ENCODE measurements around the gene TP53RK. TPM values are rescaled to one million over a fixed set of nuclear protein-coding genes. Genes with fewer than 3 reads are reported as not detected.

TP53RK gene
- total and polyA plus RNA-seq, 4 donors, result 4.7 to 12.8 (median 6.8) TPM

- TF ChIP-seq YY1 (IDR thresholded peaks at IDR 0.05) (no peak), FOXA1 (IDR thresholded peaks at IDR 0.05) (no peak), SP1 (IDR thresholded peaks at IDR 0.05) (peak; percentile 41), RAD21 (IDR thresholded peaks at IDR 0.05) (no peak), CTCF (IDR thresholded peaks at IDR 0.05; ENCODE audit: low read depth, low read length, missing input control) (no peak), MAX (IDR thresholded peaks at IDR 0.05) (no peak)
- TF ChIP-seq, protein P1, sequence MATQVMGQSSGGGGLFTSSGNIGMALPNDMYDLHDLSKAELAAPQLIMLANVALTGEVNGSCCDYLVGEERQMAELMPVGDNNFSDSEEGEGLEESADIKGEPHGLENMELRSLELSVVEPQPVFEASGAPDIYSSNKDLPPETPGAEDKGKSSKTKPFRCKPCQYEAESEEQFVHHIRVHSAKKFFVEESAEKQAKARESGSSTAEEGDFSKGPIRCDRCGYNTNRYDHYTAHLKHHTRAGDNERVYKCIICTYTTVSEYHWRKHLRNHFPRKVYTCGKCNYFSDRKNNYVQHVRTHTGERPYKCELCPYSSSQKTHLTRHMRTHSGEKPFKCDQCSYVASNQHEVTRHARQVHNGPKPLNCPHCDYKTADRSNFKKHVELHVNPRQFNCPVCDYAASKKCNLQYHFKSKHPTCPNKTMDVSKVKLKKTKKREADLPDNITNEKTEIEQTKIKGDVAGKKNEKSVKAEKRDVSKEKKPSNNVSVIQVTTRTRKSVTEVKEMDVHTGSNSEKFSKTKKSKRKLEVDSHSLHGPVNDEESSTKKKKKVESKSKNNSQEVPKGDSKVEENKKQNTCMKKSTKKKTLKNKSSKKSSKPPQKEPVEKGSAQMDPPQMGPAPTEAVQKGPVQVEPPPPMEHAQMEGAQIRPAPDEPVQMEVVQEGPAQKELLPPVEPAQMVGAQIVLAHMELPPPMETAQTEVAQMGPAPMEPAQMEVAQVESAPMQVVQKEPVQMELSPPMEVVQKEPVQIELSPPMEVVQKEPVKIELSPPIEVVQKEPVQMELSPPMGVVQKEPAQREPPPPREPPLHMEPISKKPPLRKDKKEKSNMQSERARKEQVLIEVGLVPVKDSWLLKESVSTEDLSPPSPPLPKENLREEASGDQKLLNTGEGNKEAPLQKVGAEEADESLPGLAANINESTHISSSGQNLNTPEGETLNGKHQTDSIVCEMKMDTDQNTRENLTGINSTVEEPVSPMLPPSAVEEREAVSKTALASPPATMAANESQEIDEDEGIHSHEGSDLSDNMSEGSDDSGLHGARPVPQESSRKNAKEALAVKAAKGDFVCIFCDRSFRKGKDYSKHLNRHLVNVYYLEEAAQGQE (IDR thresholded peaks at IDR 0.05), result no peak
- Histone ChIP-seq H3K27me3 (ENCODE audit: control insufficient read depth in 4 of 4, insufficient read depth in 4 of 4, low read length in 3 of 4) (no peaks in the 10 kb centered on the region), H3K27ac (ENCODE audit: low read depth in 1 of 2, low read length in 2 of 2) (no peak overlapping the region), H3K9me3 (ENCODE audit: control insufficient read depth in 4 of 4, low read length in 3 of 4) (no peaks in the 10 kb centered on the region), H3K4me1 (ENCODE audit: control insufficient read depth in 4 of 4, insufficient read depth in 4 of 4, low read length in 3 of 4) (peaks cover 0 to 8% (median 0%) of the 10 kb centered on the region in 4 donors), H3K9ac (ENCODE audit: low read depth in 1 of 2, low read length in 2 of 2) (no peak overlapping the region), H3K36me3 (ENCODE audit: control insufficient read depth in 4 of 4, insufficient read depth in 3 of 4, low read depth in 1 of 4, low read length in 3 of 4) (no peaks in the 10 kb centered on the region), H3K4me3 (ENCODE audit: low read depth in 1 of 3, low read length in 3 of 3) (no peak overlapping the region)
- no peak for DNase-seq (ENCODE audit: low spot score)
- WGBS, result 69% methylated on average over 2 of the region's 2 CpGs
Measured at GRCh38 chr20:46694484-46694883, 5.2 kb upstream of the TP53RK start.

DNA sequence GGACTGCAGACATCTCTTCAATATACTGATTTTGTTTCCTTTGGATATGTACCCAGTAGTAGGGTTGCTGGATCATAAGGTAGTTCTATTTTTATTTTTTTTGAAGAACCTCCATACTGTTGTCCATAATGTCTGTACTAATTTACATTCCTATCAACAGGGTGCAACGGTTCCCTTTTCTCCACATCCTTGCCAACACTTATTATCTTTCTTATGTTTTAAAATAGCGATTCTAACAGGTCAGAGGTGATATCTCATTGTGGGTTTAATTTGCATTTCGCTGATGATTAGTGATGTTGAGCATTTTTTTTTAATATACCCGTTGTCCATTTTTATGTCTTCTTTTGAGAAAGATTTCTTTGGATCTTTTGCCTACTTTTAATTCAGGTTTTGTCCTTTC, 2.0 kb upstream of the TP53RK start:
- TF ChIP-seq MAX (IDR thresholded peaks at IDR 0.05), result no peak
- TF ChIP-seq JUND (IDR thresholded peaks at IDR 0.05), result no peak
- no peak for TF ChIP-seq RXRA (IDR thresholded peaks at IDR 0.05)
- no peak for TF ChIP-seq HNF4G (IDR thresholded peaks at IDR 0.05)
- H3K9ac ChIP-seq (ENCODE audit: low read depth in 1 of 2, low read length in 2 of 2), result no peak overlapping the region
- H3K4me3 ChIP-seq (ENCODE audit: low read depth in 1 of 3, low read length in 3 of 3), result no peak overlapping the region
- H3K36me3 ChIP-seq (ENCODE audit: control insufficient read depth in 4 of 4, insufficient read depth in 3 of 4, low read depth in 1 of 4, low read length in 3 of 4), result peaks cover 0 to 4% (median 2%) of the 10 kb centered on the region in 4 donors
- H3K4me1 ChIP-seq (ENCODE audit: control insufficient read depth in 4 of 4, insufficient read depth in 4 of 4, low read length in 3 of 4), result peaks cover 0 to 23% (median 10%) of the 10 kb centered on the region in 4 donors
- no peaks in the 10 kb centered on the region for H3K27me3 ChIP-seq (ENCODE audit: control insufficient read depth in 4 of 4, insufficient read depth in 4 of 4, low read length in 3 of 4)
- DNase-seq (ENCODE audit: low spot score), result no peak
- no peaks in the 10 kb centered on the region for H3K9me3 ChIP-seq (ENCODE audit: control insufficient read depth in 4 of 4, low read length in 3 of 4)
- 82% methylated on average over 4 of the region's 4 CpGs for WGBS
- no peak overlapping the region for H3K27ac ChIP-seq (ENCODE audit: low read depth in 1 of 2, low read length in 2 of 2)

- Histone ChIP-seq H3K36me3 (ENCODE audit: control insufficient read depth in 4 of 4, insufficient read depth in 3 of 4, low read depth in 1 of 4, low read length in 3 of 4) (peaks cover 0 to 7% (median 4%) of the 10 kb centered on the region in 4 donors), H3K4me1 (ENCODE audit: control insufficient read depth in 4 of 4, insufficient read depth in 4 of 4, low read length in 3 of 4) (peaks cover 0 to 23% (median 10%) of the 10 kb centered on the region in 4 donors), H3K9me3 (ENCODE audit: control insufficient read depth in 4 of 4, low read length in 3 of 4) (no peaks in the 10 kb centered on the region), H3K27ac (ENCODE audit: low read depth in 1 of 2, low read length in 2 of 2) (peak overlapping the region; percentile 96), H3K9ac (ENCODE audit: low read depth in 1 of 2, low read length in 2 of 2) (peak overlapping the region; percentile 87 to 89), H3K4me3 (ENCODE audit: low read depth in 1 of 3, low read length in 3 of 3) (peak overlapping the region in 2 of 3 donors; percentile 68 to 93), H3K27me3 (ENCODE audit: control insufficient read depth in 4 of 4, insufficient read depth in 4 of 4, low read length in 3 of 4) (no peaks in the 10 kb centered on the region)
- DNase-seq (ENCODE audit: low spot score), result no peak
- WGBS, result 53% methylated on average over 13 of the region's 13 CpGs
- no peak for TF ChIP-seq HNF4G (IDR thresholded peaks at IDR 0.05)
- no peak for TF ChIP-seq NR2F2 (IDR thresholded peaks at IDR 0.05)
- TF ChIP-seq FOXA2 (IDR thresholded peaks at IDR 0.05), result no peak
- TF ChIP-seq EGR1 (IDR thresholded peaks at IDR 0.05; ENCODE audit: low read depth in 2 of 2), result no peak
- TF ChIP-seq MAX (IDR thresholded peaks at IDR 0.05), result no peak
- TF ChIP-seq, protein P1 (IDR thresholded peaks at IDR 0.05), result no peak
- TF ChIP-seq CTCF (IDR thresholded peaks at IDR 0.05; ENCODE audit: low read depth, low read length, missing input control), result no peak
- no peak for TF ChIP-seq FOXA1 (IDR thresholded peaks at IDR 0.05)
Measured at GRCh38 chr20:46690219-46691106, 1.2 kb upstream of the TP53RK start.
